GM13976 (cell line): Measurements from ENCODE around the gene NBAS.

Source experiments
- DNase-seq: peaks from one replicate; pipeline ENCODE4 v3.0.0; 2012; ENCODE audit warnings: low spot score
- CTCF ChIP-seq: IDR thresholded peaks from 2 replicates; pipeline ENCODE4 v1.5.1; 2012; ENCODE audit warnings: borderline replicate concordance, mild to moderate bottlenecking; ENCODE audit not compliant: insufficient read depth; ENCODE audit errors: extremely low read depth, missing control alignments, control extremely low read depth
- in situ Hi-C: fragments of 300-500 bp; cut with MboI; formaldehyde crosslinking; loops from one replicate; pipeline ENCODE4 v1.12.0; 2022; ENCODE audit warnings: low sequenced_read_pairs, mixed read lengths, inconsistent platforms; ENCODE audit not compliant: unreplicated experiment

Gene NBAS

DNA sequence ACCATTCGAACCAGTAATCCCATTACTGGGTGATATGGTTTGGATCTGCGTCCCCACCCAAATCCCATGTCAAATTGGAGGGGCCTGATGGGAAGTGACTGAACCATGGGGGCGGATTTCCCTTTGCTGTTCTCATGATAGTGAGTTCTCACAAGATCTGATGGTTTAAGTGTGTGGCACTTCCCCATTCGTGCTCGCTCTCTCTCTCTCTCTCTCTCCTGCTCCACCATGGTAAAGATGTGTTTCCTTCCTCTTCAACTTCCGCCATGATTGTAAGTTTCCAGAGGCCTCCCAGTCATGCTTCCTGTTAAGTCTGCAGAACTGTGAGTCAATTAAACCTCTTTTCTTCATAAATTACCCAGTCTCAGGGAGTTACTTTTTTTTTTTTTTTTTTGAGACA lies 62.6 kb downstream of the NBAS start:
- in situ Hi-C loops = no loop called here
- no peak for DNase-seq

GRCh38 chr2:15494877-15495276 lies 66.3 kb downstream of the NBAS start:
- in situ Hi-C loops = no loop called here
- no peak for DNase-seq
- TF ChIP-seq CTCF = no peak

More for the DNA sequence above, 62.6 kb downstream of the NBAS start:
- no peak for TF ChIP-seq CTCF

- DNase-seq = no peak
- in situ Hi-C loops = no loop called here
- TF ChIP-seq CTCF = no peak
Measured at GRCh38 chr2:15492773-15493325, 68.3 kb downstream of the NBAS start.

- no peak for TF ChIP-seq CTCF
- in situ Hi-C loops = no loop called here
- DNase-seq = no peak
Measured at GRCh38 chr2:15486770-15487169, 74.4 kb downstream of the NBAS start.

DNA sequence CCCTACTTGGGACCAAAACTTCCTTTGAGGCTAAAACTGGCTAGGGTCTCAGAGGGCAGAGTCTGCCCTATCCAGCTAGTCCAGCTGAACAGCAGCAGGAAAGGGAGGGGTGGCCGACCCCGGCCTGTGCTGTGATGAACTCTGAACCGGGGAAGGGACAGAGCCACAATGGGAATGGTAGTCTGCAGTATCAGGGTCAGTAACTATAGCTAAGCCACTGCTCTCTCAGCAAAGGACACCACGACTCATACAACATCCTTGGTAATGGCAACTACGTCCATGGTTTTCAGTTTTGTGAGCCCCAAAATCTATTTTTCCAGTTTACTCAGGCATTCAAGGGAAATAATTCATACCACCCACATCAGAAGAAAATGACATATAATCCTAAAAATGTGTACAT lies 75.2 kb downstream of the NBAS start:
- in situ Hi-C loops = no loop called here
- DNase-seq = no peak
- no peak for TF ChIP-seq CTCF

GRCh38 chr2:15481000-15481399 lies 80.1 kb downstream of the NBAS start:
- in situ Hi-C loops = no loop called here
- DNase-seq = no peak
- no peak for TF ChIP-seq CTCF

DNA sequence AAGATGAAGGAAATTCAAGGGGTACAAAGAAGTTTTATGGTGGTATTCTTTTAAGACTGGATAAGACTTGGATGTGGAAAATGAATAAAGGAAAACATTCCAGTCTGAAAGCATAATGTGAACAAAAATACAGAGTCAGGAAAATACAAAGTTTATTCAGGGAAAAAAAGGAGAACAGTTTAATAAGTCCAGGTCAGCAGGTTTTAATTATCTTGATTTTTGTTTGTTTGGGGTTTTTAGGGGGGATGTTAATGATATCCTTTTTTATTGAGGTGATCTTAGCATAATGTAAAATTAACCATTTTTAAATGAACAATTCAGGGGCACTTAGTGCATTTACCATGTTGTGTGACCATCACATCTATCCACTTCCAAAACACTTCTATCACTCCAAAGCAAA lies 80.6 kb downstream of the NBAS start:
- TF ChIP-seq CTCF = no peak
- in situ Hi-C loops = no loop called here
- no peak for DNase-seq
